ENCODE results near the gene RNF151.
"Not testable (repeated sequence)": the region's sequence is repeated elsewhere in the genome, so short reads cannot be mapped to it uniquely, and the experiment has no call there.

Gene RNF151

GRCh38 chr16:1966460-1966859, at the start of gene RNF151:
RNF151 (plus strand) TSS chr16:1966856; CDS start chr16:1966882, 26 bp downstream.
- TF ChIP-seq CTCF (IDR thresholded peaks at IDR 0.05; ENCODE audit: insufficient read depth, low read length, missing control alignments): no peak
- DNase-seq (ENCODE audit: low read depth, low spot score): no peak
- H3K4me3 ChIP-seq (ENCODE audit: low read depth, low read length): peak within 1 kb of the TSS; percentile 92
- CTCF ChIA-PET: interaction anchor here (1.6 to 2.4 kb wide), 2 partner anchors 37 to 174 kb away, joined by 5 to 12 read pairs; no protein-coding TSS in a partner anchor
- POLR2A ChIA-PET: no interaction called here

- no peak overlapping the region for H3K4me3 ChIP-seq (ENCODE audit: low read depth, low read length)
- ChIA-PET CTCF (interaction anchor here (3.6 kb wide), 1 partner anchor 12 kb away, joined by 18 read pairs; no protein-coding TSS in a partner anchor), POLR2A (no interaction called here)
- TF ChIP-seq CTCF (IDR thresholded peaks at IDR 0.05; ENCODE audit: insufficient read depth, low read length, missing control alignments): no peak
- DNase-seq (ENCODE audit: low read depth, low spot score): no peak
These were observed 49.5 kb upstream of the RNF151 start for GRCh38 chr16:1917056-1917664.

- no peak overlapping the region for H3K4me3 ChIP-seq (ENCODE audit: low read depth, low read length)
- ChIA-PET CTCF (no interaction called here), POLR2A (no interaction called here)
- no peak for DNase-seq (ENCODE audit: low read depth, low spot score)
- TF ChIP-seq CTCF (IDR thresholded peaks at IDR 0.05; ENCODE audit: insufficient read depth, low read length, missing control alignments): no peak
These were observed 48.8 kb upstream of the RNF151 start for GRCh38 chr16:1917665-1918350.

- H3K4me3 ChIP-seq (ENCODE audit: low read depth, low read length): no peak within 1 kb of the TSS
- ChIA-PET POLR2A (no interaction called here), CTCF (no interaction called here)
- TF ChIP-seq CTCF (IDR thresholded peaks at IDR 0.05; ENCODE audit: insufficient read depth, low read length, missing control alignments): no peak
- no peak for DNase-seq (ENCODE audit: low read depth, low spot score)
These were observed 48.0 kb upstream of the RNF151 start, which contains the start of gene HS3ST6 for GRCh38 chr16:1918351-1919326. HS3ST6 (minus strand) TSS chr16:1918415; CDS start chr16:1918323, 92 bp downstream.

- no peak overlapping the region for H3K4me3 ChIP-seq (ENCODE audit: low read depth, low read length)
- CTCF ChIA-PET: interaction anchor here (2.6 kb wide), 1 partner anchor 10 kb away, joined by 11 read pairs; no protein-coding TSS in a partner anchor
- POLR2A ChIA-PET: no interaction called here
- TF ChIP-seq CTCF (IDR thresholded peaks at IDR 0.05; ENCODE audit: insufficient read depth, low read length, missing control alignments): no peak
- DNase-seq (ENCODE audit: low read depth, low spot score): no peak
These were observed 47.2 kb upstream of the RNF151 start for GRCh38 chr16:1919327-1919998.

- POLR2A ChIA-PET; H3K4me3 ChIP-seq (ENCODE audit: low read depth, low read length); DNase-seq (ENCODE audit: low read depth, low spot score): not testable (repeated sequence)
- CTCF ChIA-PET: interaction anchor here (2.6 kb wide), 1 partner anchor 9 kb away, joined by 11 read pairs; no protein-coding TSS in a partner anchor
These were observed 46.5 kb upstream of the RNF151 start for GRCh38 chr16:1920122-1920521.
